HEK293T (cell line): ENCODE measurements around the gene HSD17B7.

ENCODE experiments used
- ARNT ChIP-seq: fragments of 450-650 bp; IDR thresholded peaks from 2 replicates; pipeline ENCODE4 v1.6.1; 2017; ENCODE audit warnings: mild to moderate bottlenecking
- FOXM1 ChIP-seq: fragments of 450-650 bp; IDR thresholded peaks from 2 replicates; pipeline ENCODE4 v1.6.1; 2017; ENCODE audit warnings: mild to moderate bottlenecking, borderline replicate concordance

DNA sequence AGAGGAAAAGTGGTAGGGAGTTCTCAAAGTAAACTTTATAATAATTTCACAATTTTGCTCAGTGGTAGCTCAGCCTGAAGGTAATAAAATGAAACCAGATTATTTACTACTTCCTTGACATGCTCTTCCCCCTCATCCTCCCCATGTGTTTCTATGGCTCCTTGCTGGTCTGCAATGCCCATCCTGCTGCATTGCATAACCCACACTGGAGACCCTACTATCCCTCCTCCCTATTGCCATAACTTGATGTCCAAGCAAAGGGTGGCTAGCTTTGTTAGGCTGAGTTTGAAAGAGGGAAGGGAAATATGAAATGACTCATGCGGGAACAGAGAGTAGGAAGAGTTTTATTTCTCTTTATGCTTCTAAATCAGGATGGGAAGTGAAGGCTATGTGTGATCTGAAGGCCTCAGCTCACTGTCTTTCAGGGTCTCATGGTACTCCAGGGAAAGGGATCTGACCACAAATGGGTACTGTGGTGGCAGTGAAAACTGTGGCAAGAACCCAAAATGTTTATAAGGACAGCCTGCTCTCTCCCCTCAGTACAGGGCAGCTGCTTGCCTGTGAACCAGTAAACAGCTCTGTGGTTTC is 36.4 kb upstream of the HSD17B7 start:
- TF ChIP-seq FOXM1 (no peak), ARNT (no peak)
